Right lobe of liver (tissue), 4 donors: ENCODE measurements around the gene SUPT4H1.
A peak's percentile ranks its signal among the peaks of the same experiment; 100 is the strongest.

Experiments used
- CTCF ChIP-seq, 4 donors: fragments of 200-600 bp in 3 of 4; fragments of 450-650 bp in 1 of 4; IDR thresholded peaks; one replicate each; pipeline versions ENCODE4 v1.5.1 to v1.8.0; 2016 to 2022; ENCODE audit warnings: antibody characterized with exemption in 4 of 4, mild to moderate bottlenecking in 2 of 4
- POLR2A ChIP-seq: fragments of 450-650 bp; IDR thresholded peaks from one replicate; pipeline ENCODE4 v1.6.1; 2017; ENCODE audit warnings: antibody characterized with exemption, mild to moderate bottlenecking
- donor health status: DM: no; HTN: no; CAD: no.
- donor health status: DM: no; HTN: no; CAD: no.
- donor health status: DM: no; HTN: yes; CAD: no.

GRCh38 chr17:58335779-58336455 lies 16.1 kb downstream of the SUPT4H1 start:
- TF ChIP-seq CTCF (IDR thresholded peaks at IDR 0.05) (no peak), POLR2A (peak; percentile 20)
